Gastroesophageal sphincter (tissue), 3 donors: Measurements from ENCODE around the gene MMADHC.

ENCODE experiments used
- CTCF ChIP-seq, 4 experiments: fragments of 200-600 bp in 2 of 4; fragments of 450-650 bp in 2 of 4; sonication (generic) in 1 of 4; IDR thresholded peaks; one replicate each; pipeline ENCODE4 v1.5.1; 2017 to 2019; ENCODE audit warnings: antibody characterized with exemption in 4 of 4, mild to moderate bottlenecking in 2 of 4, moderate library complexity in 2 of 4
- POLR2A ChIP-seq, 2 donors: fragments of 450-650 bp; IDR thresholded peaks; one replicate each; pipeline ENCODE4 v1.6.1; 2017; ENCODE audit warnings: antibody characterized with exemption in 2 of 2, mild to moderate bottlenecking in 2 of 2, moderate library complexity in 1 of 2

GRCh38 chr2:149597668-149598326 lies 10.2 kb upstream of the MMADHC start:
- TF ChIP-seq CTCF (IDR thresholded peaks at IDR 0.05) = peak; percentile 61 to 87 (median 84)
- TF ChIP-seq POLR2A (IDR thresholded peaks at IDR 0.05) = no peak
